Measurements from ENCODE around the gene XYLT2. TPM values are rescaled to one million over a fixed set of nuclear protein-coding genes. Genes with fewer than 3 reads are reported as not detected.

Gene XYLT2
- total and polyA plus RNA-seq, 2 of the 13 experiments (the other 11 are each of a cell fraction or from before 2014, with no cell fraction given): 17.0 to 22.1 TPM

GRCh38 chr17:50311112-50311460 lies 34.8 kb upstream of the XYLT2 start:
- ChIA-PET POLR2A (no interaction called here), CTCF (ENCODE audit: low intra/inter-chr PET ratio, low total read pairs) (no interaction called here)
- no peaks in the 10 kb centered on the region for H3K36me3 ChIP-seq (replicated peaks in 1 of 2; ENCODE audit: control insufficient read depth in 1 of 2, insufficient read depth in 2 of 2, low read length in 2 of 2)
- in situ Hi-C loops (cut with HindIII; ENCODE audit: extremely low pct_ligation_motif_present, low pct_unique_long_range_greater_than_20kb): no loop called here
- no peaks in the 10 kb centered on the region for H3K9me3 ChIP-seq (ENCODE audit: low read length)
- no peak overlapping the region; the same call in 1 of the 2 replicates for H3K4me2 ChIP-seq (ENCODE audit: low read depth, low read length)
- H3K9ac ChIP-seq (ENCODE audit: insufficient read depth, low read depth, low read length): no peak overlapping the region
- H3K4me1 ChIP-seq (ENCODE audit: insufficient read depth, low read length): peaks cover 26% of the 10 kb centered on the region
- no TSS peak for BruUV-seq (replicated peaks)
- no peak for TF ChIP-seq ZNF281 (CRISPR knock-in tag; IDR thresholded peaks at IDR 0.05; ENCODE audit: borderline replicate concordance)
- no peak for TF ChIP-seq ZNF432 (CRISPR knock-in tag; IDR thresholded peaks at IDR 0.05; ENCODE audit: borderline replicate concordance)
- no peak for TF ChIP-seq ARID3A (IDR thresholded peaks at IDR 0.05; ENCODE audit: low read depth, low read length)
- no peak for TF ChIP-seq KDM5A (IDR thresholded peaks at IDR 0.05; ENCODE audit: borderline replicate concordance, low read length)
- TF ChIP-seq ZBTB1 (CRISPR knock-in tag; IDR thresholded peaks at IDR 0.05; ENCODE audit: borderline replicate concordance): no peak
- TF ChIP-seq MIXL1 (CRISPR knock-in tag; IDR thresholded peaks at IDR 0.05): no peak
- TF ChIP-seq MATR3 (CRISPR knock-in tag; IDR thresholded peaks at IDR 0.05): no peak
- TF ChIP-seq ZNF17 (CRISPR knock-in tag; IDR thresholded peaks at IDR 0.05): 0 out of 2 replicates have a peak, but pooled peaks have one; percentile 38
- no peak for TF ChIP-seq ZNF775 (CRISPR knock-in tag; IDR thresholded peaks at IDR 0.05; ENCODE audit: borderline replicate concordance)
- no peak for TF ChIP-seq RFXAP (CRISPR knock-in tag; IDR thresholded peaks at IDR 0.05; ENCODE audit: borderline replicate concordance)
- 0 out of 2 replicates have a peak, but pooled peaks have one; percentile 2 for TF ChIP-seq PRDM10 (CRISPR knock-in tag; IDR thresholded peaks at IDR 0.05; ENCODE audit: low read depth)
- no peak for TF ChIP-seq FOXA1 (IDR thresholded peaks at IDR 0.05)
- TF ChIP-seq FOXA1 (CRISPR knock-in tag; IDR thresholded peaks at IDR 0.05): no peak
- peak; percentile 18; the same call in 2 of the 3 replicates for ATAC-seq
- WGBS (ENCODE audit: low lambda C conversion rate): 0% methylated on average over 1 of the region's 1 CpG
- H3K79me2 ChIP-seq (ENCODE audit: insufficient read depth, low read length): no peaks in the 10 kb centered on the region
- DNase-seq (ENCODE audit: low spot score): no peak
- no peaks in the 10 kb centered on the region for H4K20me1 ChIP-seq (ENCODE audit: insufficient read depth, low read length)
- H3K27me3 ChIP-seq (ENCODE audit: control insufficient read depth in 1 of 2, insufficient read depth in 2 of 2, low read length in 2 of 2): peaks cover 0 to 30% of the 10 kb centered on the region in 2 experiments; a peak in 3 of 5 replicates
- H3K4me3 ChIP-seq (replicated peaks in 1 of 3; ENCODE audit: insufficient read depth in 1 of 3, low read depth in 2 of 3, low read length in 3 of 3): no peak overlapping the region
- no peak overlapping the region for H3K27ac ChIP-seq (ENCODE audit: extremely low read length, insufficient read depth, low read length)
- no peak overlapping the region for H2AFZ ChIP-seq (ENCODE audit: low read length)
- intact Hi-C loops (cut with micrococcal nuclease; ENCODE audit: unreplicated experiment): no loop called here
- FAIRE-seq: no peak

Measured in HepG2 (cell line).